Measurements from ENCODE around the gene ATXN7L1. TPM values are rescaled to one million over a fixed set of nuclear protein-coding genes. Genes with fewer than 3 reads are reported as not detected.

Gene ATXN7L1
- total RNA-seq, 1 experiment from 2014 or later: 24.3 TPM

GRCh38 chr7:105565190-105565589, 311.2 kb downstream of the ATXN7L1 start:
- Histone ChIP-seq H2BK5ac (ENCODE audit: insufficient read length, low read length) (no peak overlapping the region), H3K23me2 (ENCODE audit: insufficient read length, low read depth, low read length, poor library complexity, severe bottlenecking) (no peaks in the 10 kb centered on the region), H4K5ac (ENCODE audit: insufficient read length, low read depth, low read length) (no peak overlapping the region), H4K20me1 (ENCODE audit: control insufficient read depth, insufficient read depth, insufficient read length) (no peaks in the 10 kb centered on the region), H2BK12ac (ENCODE audit: insufficient read length, low read depth, low read length) (no peak overlapping the region), H3K4ac (ENCODE audit: low read depth, low read length) (no peak overlapping the region), H3K4me2 (ENCODE audit: insufficient read depth, insufficient read length, low read length) (no peak overlapping the region), H3K27me3 (ENCODE audit: insufficient read depth, low read length) (no peaks in the 10 kb centered on the region), H3K56ac (ENCODE audit: insufficient read length, low read depth, low read length) (no peak overlapping the region), H4K8ac (replicated peaks; ENCODE audit: insufficient read length, low read depth, low read length) (no peak overlapping the region), H3K79me1 (ENCODE audit: insufficient read depth, low read depth, low read length, poor library complexity, severe bottlenecking) (no peaks in the 10 kb centered on the region), H3K4me1 (ENCODE audit: insufficient read depth, low read length) (no peaks in the 10 kb centered on the region), H3K9me3 (ENCODE audit: control insufficient read depth, low read depth, low read length) (no peaks in the 10 kb centered on the region), H3K79me2 (ENCODE audit: insufficient read depth, low read length) (no peaks in the 10 kb centered on the region), H2BK120ac (ENCODE audit: low read depth, low read length, poor library complexity, severe bottlenecking) (no peak overlapping the region), H2BK20ac (ENCODE audit: low read depth, low read length, poor library complexity, severe bottlenecking) (no peak overlapping the region), H2BK15ac (ENCODE audit: low read depth, low read length) (no peak overlapping the region), H3K9ac (ENCODE audit: extremely low read depth, insufficient read length, low read length) (no peak overlapping the region), H3K23ac (ENCODE audit: insufficient read length, low read depth, low read length) (no peak overlapping the region), H3K18ac (ENCODE audit: insufficient read length, low read depth, low read length) (no peak overlapping the region), H2AK5ac (ENCODE audit: insufficient read length, low read length) (no peak overlapping the region), H4K91ac (ENCODE audit: insufficient read length, low read depth, low read length) (no peak overlapping the region), H2AFZ (ENCODE audit: low read length) (no peak overlapping the region), H3T11ph (ENCODE audit: low read length) (no peak overlapping the region), H3K27ac (ENCODE audit: insufficient read length, low read depth, low read length) (no peak overlapping the region), H3K14ac (ENCODE audit: insufficient read depth, low read length) (no peak overlapping the region)
- peaks cover 11 to 58% (median 32%) of the 10 kb centered on the region in 3 experiments for H3K36me3 Mint-ChIP-seq (ENCODE audit: insufficient read depth in 1 of 3, low read depth in 3 of 3)
- no peak overlapping the region for H3K27ac Mint-ChIP-seq
- no peak overlapping the region for H3K4me3 Mint-ChIP-seq
- no peaks in the 10 kb centered on the region for H3K9me3 Mint-ChIP-seq
- 0 out of 2 replicates have a peak, but pooled peaks cover 1% of the 10 kb centered on the region for H3K27me3 Mint-ChIP-seq (ENCODE audit: low read depth)
- TF ChIP-seq CTCF (conservative IDR thresholded peaks at IDR 0.05): no peak
- H3K4me1 Mint-ChIP-seq: no peaks in the 10 kb centered on the region
- DNase-seq: no peak
- WGBS (ENCODE audit: extremely low coverage, insufficient read length, low lambda C conversion rate): no CpG with 5 or more reads among the region's 4 CpGs
